C4-2B (cell line): ENCODE data around the gene KRT83.

Experiments used
- ZFX ChIP-seq: fragments of 450-650 bp; IDR thresholded peaks from 2 replicates; pipeline ENCODE4 v1.6.1; 2017
- TF ChIP-seq, protein P1 (sequence below): fragments of 450-650 bp; conservative IDR thresholded peaks from 2 replicates; pipeline ENCODE4 v1.5.1; 2017; ENCODE audit warnings: mild to moderate bottlenecking

GRCh38 chr12:52306731-52307130 is 14.5 kb downstream of the KRT83 start:
- TF ChIP-seq, protein P1, sequence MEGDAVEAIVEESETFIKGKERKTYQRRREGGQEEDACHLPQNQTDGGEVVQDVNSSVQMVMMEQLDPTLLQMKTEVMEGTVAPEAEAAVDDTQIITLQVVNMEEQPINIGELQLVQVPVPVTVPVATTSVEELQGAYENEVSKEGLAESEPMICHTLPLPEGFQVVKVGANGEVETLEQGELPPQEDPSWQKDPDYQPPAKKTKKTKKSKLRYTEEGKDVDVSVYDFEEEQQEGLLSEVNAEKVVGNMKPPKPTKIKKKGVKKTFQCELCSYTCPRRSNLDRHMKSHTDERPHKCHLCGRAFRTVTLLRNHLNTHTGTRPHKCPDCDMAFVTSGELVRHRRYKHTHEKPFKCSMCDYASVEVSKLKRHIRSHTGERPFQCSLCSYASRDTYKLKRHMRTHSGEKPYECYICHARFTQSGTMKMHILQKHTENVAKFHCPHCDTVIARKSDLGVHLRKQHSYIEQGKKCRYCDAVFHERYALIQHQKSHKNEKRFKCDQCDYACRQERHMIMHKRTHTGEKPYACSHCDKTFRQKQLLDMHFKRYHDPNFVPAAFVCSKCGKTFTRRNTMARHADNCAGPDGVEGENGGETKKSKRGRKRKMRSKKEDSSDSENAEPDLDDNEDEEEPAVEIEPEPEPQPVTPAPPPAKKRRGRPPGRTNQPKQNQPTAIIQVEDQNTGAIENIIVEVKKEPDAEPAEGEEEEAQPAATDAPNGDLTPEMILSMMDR: no peak
- no peak for TF ChIP-seq ZFX
